Measurements from ENCODE around the gene HIKESHI. TPM values are rescaled to one million over a fixed set of nuclear protein-coding genes. Genes with fewer than 3 reads are reported as not detected.

HIKESHI gene
- total and polyA plus RNA-seq, 2 of the 13 experiments (the other 11 are each of a cell fraction or from before 2014, with no cell fraction given): 67.8 to 74.8 TPM

GRCh38 chr11:86302092-86302793 is at the start of gene HIKESHI (continued):
- TF ChIP-seq, protein P1, sequence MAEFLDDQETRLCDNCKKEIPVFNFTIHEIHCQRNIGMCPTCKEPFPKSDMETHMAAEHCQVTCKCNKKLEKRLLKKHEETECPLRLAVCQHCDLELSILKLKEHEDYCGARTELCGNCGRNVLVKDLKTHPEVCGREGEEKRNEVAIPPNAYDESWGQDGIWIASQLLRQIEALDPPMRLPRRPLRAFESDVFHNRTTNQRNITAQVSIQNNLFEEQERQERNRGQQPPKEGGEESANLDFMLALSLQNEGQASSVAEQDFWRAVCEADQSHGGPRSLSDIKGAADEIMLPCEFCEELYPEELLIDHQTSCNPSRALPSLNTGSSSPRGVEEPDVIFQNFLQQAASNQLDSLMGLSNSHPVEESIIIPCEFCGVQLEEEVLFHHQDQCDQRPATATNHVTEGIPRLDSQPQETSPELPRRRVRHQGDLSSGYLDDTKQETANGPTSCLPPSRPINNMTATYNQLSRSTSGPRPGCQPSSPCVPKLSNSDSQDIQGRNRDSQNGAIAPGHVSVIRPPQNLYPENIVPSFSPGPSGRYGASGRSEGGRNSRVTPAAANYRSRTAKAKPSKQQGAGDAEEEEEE (CRISPR knock-in tag; IDR thresholded peaks at IDR 0.05; ENCODE audit: borderline replicate concordance): no peak
- TF ChIP-seq, protein P2, sequence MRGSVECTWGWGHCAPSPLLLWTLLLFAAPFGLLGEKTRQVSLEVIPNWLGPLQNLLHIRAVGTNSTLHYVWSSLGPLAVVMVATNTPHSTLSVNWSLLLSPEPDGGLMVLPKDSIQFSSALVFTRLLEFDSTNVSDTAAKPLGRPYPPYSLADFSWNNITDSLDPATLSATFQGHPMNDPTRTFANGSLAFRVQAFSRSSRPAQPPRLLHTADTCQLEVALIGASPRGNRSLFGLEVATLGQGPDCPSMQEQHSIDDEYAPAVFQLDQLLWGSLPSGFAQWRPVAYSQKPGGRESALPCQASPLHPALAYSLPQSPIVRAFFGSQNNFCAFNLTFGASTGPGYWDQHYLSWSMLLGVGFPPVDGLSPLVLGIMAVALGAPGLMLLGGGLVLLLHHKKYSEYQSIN (CRISPR knock-in tag; IDR thresholded peaks at IDR 0.05; ENCODE audit: borderline replicate concordance): no peak
- no peak for TF ChIP-seq ZNF678 (CRISPR knock-in tag; IDR thresholded peaks at IDR 0.05)
- TF ChIP-seq ZNF782 (CRISPR knock-in tag; IDR thresholded peaks at IDR 0.05; ENCODE audit: borderline replicate concordance): no peak
- TF ChIP-seq ZNF776 (CRISPR knock-in tag; IDR thresholded peaks at IDR 0.05): 0 out of 2 replicates have a peak, but pooled peaks have one; percentile 33
- peak; percentile 26; the same call in 1 of the 2 replicates for TF ChIP-seq FOXA3 (CRISPR knock-in tag; IDR thresholded peaks at IDR 0.05)
- TF ChIP-seq, protein P3, sequence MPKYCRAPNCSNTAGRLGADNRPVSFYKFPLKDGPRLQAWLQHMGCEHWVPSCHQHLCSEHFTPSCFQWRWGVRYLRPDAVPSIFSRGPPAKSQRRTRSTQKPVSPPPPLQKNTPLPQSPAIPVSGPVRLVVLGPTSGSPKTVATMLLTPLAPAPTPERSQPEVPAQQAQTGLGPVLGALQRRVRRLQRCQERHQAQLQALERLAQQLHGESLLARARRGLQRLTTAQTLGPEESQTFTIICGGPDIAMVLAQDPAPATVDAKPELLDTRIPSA (CRISPR knock-in tag; IDR thresholded peaks at IDR 0.05; ENCODE audit: borderline replicate concordance): no peak
- TF ChIP-seq U2AF1 (optimal IDR thresholded peaks at IDR 0.05; ENCODE audit: low read depth, low read length): peak; percentile 55
- TF ChIP-seq CEBPZ (IDR thresholded peaks at IDR 0.05; ENCODE audit: low read length): no peak
- no peak for TF ChIP-seq KDM4B (CRISPR knock-in tag; IDR thresholded peaks at IDR 0.05)
- no peak for TF ChIP-seq PAF1 (CRISPR knock-in tag; IDR thresholded peaks at IDR 0.05)
- 0 out of 2 replicates have a peak, but pooled peaks have one; percentile 78 for TF ChIP-seq ZNF230 (CRISPR knock-in tag; IDR thresholded peaks at IDR 0.05)
- no peak for TF ChIP-seq MTF1 (CRISPR knock-in tag; IDR thresholded peaks at IDR 0.05)
- TF ChIP-seq TEAD3 (CRISPR knock-in tag; optimal IDR thresholded peaks at IDR 0.05; ENCODE audit: borderline replicate concordance): peak; percentile 58
- peak; percentile 83 for TF ChIP-seq SPEN (CRISPR knock-in tag; IDR thresholded peaks at IDR 0.05; ENCODE audit: low read depth)
- no peak for TF ChIP-seq ZNF552 (CRISPR knock-in tag; IDR thresholded peaks at IDR 0.05; ENCODE audit: borderline replicate concordance)
- TF ChIP-seq ZFP41 (CRISPR knock-in tag; IDR thresholded peaks at IDR 0.05; ENCODE audit: borderline replicate concordance): no peak
- TF ChIP-seq TBX3 (IDR thresholded peaks at IDR 0.05; ENCODE audit: borderline replicate concordance): no peak
- 0 out of 2 replicates have a peak, but pooled peaks have one; percentile 25 for TF ChIP-seq SNAPC5 (CRISPR knock-in tag; IDR thresholded peaks at IDR 0.05; ENCODE audit: borderline replicate concordance)
- TF ChIP-seq HOXA3 (CRISPR knock-in tag; IDR thresholded peaks at IDR 0.05): peak; percentile 83
- no peak for TF ChIP-seq MTA3 (CRISPR knock-in tag; IDR thresholded peaks at IDR 0.05)
- TF ChIP-seq HNRNPLL (IDR thresholded peaks at IDR 0.05; ENCODE audit: low read depth, low read length, poor library complexity, severe bottlenecking): peak; percentile 52
- TF ChIP-seq MZF1 (CRISPR knock-in tag; IDR thresholded peaks at IDR 0.05; ENCODE audit: borderline replicate concordance): no peak
- no peak for TF ChIP-seq ATAD3A (CRISPR knock-in tag; IDR thresholded peaks at IDR 0.05)

Measured in HepG2 (cell line).